Activated CD8-positive, alpha-beta T cell treated with anti-CD3 and anti-CD28 coated beads for 36 hours (primary cell): Measurements from ENCODE around the gene STK25. TPM values are rescaled to one million over a fixed set of nuclear protein-coding genes. Genes with fewer than 3 reads are reported as not detected.

Experiments used
- ATAC-seq: fragments of 200-7000 bp; cut with Tn5 transposase; one replicate; pipeline ENCODE4 v1.10.0; 2021; ENCODE audit warnings: mild to moderate bottlenecking, moderate library complexity
- CTCF ChIA-PET: fragments of 350-600 bp; sonication (Branson Sonifier 250); formaldehyde crosslinking; loops from one replicate; lab custom pipeline; 2021; ENCODE audit warnings: antibody characterized with exemption; lab: Charles Lee
- POLR2A ChIA-PET: fragments of 350-600 bp; sonication (Branson Sonifier 250); formaldehyde crosslinking; loops from one replicate; lab custom pipeline; 2021; ENCODE audit warnings: antibody characterized with exemption; lab: Charles Lee
- DNase-seq: peaks from one replicate; pipeline ENCODE4 v3.0.0-alpha.2; 2020
- H3K27ac Mint-ChIP-seq: one replicate; pipeline ENCODE4 v1.8.0; 2021; ENCODE audit warnings: mild to moderate bottlenecking, mixed read lengths
- H3K27me3 Mint-ChIP-seq: one replicate; pipeline ENCODE4 v1.8.0; 2021; ENCODE audit warnings: mixed read lengths
- H3K36me3 Mint-ChIP-seq: one replicate; pipeline ENCODE4 v1.8.0; 2021; ENCODE audit warnings: low read depth, mixed read lengths
- H3K4me1 Mint-ChIP-seq: one replicate; pipeline ENCODE4 v1.8.0; 2021; ENCODE audit warnings: low read depth, mixed read lengths
- H3K4me3 Mint-ChIP-seq: one replicate; pipeline ENCODE4 v1.8.0; 2021; ENCODE audit warnings: mild to moderate bottlenecking, moderate library complexity, mixed read lengths
- H3K9me3 Mint-ChIP-seq: one replicate; pipeline ENCODE4 v1.8.0; 2021; ENCODE audit warnings: mixed read lengths
- intact Hi-C: fragments of 100-400 bp; cut with micrococcal nuclease; formaldehyde crosslinking; loops from one replicate; pipeline ENCODE4 v1.10.0; 2022
- total RNA-seq, 2 experiments: library from RNA; stranded (reverse); gene quantifications; one replicate each; pipeline ENCODE4 v1.2.3, GENCODE V29; 2021
- TF ChIP-seq, protein P1 (sequence below): fragments of 200-600 bp; IDR thresholded peaks from one replicate; pipeline ENCODE4 v1.8.0; 2022; ENCODE audit warnings: antibody characterized with exemption, mild to moderate bottlenecking

Gene STK25
- total RNA-seq, 2 experiments from 2014 or later = 103 to 104 TPM

DNA sequence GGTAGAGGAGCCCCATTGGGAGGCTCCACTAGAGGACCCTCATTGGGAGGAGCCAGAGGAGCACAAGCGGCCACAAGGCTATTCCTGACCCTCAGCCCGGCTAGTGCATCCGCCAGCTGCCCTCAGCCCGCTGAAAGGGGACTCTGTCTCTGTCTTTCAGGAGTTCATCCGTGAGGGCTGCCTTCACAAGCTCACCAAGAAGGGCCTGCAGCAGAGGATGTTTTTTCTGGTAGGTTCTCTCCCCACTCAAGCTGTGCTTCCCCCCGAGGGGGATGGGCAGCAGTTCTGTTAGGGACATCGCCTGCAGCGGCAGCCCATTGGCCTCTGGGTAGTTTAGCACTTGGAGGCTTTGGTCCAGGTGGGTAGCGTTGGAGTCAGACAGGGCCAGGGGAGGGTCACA, 25.1 kb downstream of the STK25 start:
- DNase-seq (no peak), ATAC-seq (no peak)
- intact Hi-C loops = no loop called here
- no peaks in the 10 kb centered on the region for H3K4me1 Mint-ChIP-seq
- H3K4me3 Mint-ChIP-seq = no peak overlapping the region
- CTCF ChIA-PET = no interaction called here
- no peaks in the 10 kb centered on the region for H3K27me3 Mint-ChIP-seq
- POLR2A ChIA-PET = no interaction called here
- H3K27ac Mint-ChIP-seq = no peak overlapping the region
- no peaks in the 10 kb centered on the region for H3K36me3 Mint-ChIP-seq
- TF ChIP-seq, protein P1, sequence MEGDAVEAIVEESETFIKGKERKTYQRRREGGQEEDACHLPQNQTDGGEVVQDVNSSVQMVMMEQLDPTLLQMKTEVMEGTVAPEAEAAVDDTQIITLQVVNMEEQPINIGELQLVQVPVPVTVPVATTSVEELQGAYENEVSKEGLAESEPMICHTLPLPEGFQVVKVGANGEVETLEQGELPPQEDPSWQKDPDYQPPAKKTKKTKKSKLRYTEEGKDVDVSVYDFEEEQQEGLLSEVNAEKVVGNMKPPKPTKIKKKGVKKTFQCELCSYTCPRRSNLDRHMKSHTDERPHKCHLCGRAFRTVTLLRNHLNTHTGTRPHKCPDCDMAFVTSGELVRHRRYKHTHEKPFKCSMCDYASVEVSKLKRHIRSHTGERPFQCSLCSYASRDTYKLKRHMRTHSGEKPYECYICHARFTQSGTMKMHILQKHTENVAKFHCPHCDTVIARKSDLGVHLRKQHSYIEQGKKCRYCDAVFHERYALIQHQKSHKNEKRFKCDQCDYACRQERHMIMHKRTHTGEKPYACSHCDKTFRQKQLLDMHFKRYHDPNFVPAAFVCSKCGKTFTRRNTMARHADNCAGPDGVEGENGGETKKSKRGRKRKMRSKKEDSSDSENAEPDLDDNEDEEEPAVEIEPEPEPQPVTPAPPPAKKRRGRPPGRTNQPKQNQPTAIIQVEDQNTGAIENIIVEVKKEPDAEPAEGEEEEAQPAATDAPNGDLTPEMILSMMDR = no peak
- H3K9me3 Mint-ChIP-seq = no peaks in the 10 kb centered on the region

DNA sequence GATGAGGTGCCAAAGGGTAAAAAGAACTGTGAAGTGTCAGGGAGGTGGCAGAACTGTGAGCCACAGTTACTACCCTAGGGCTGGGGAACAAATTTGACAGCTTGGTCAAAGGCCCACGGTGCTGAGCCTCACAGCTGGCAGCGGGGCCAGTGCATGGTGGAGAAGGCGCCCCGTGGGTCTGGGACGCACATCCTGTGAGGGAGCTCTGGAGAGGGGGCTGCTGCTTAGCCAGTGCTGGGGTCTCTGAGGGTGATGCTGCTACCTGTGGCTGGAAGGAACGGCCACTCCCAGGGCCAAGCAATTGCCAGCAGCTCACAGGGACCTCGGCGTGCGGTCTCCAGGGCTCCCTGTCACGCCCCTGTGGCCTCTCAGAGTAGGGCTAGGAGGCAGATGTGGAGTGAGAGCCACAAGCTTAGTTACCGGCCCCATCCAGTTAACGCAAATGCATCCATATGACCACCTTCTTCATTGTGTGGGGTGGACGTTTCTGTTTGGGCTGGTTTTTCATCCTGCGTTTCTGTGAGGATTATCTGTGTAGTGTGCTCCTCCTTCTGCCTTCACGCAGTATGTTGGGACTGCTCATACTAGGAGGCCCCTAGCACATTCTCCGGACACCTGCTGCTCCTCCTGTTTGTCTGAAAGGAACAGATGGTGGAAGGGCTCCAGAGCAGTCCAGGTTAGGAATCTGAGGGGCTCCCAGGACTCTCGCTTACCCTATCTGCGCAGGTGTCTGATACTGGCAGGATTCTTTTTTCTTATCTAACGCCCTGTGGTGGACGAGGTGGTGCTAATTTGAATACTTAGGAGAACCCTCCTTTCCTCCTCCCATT, 26.0 kb downstream of the STK25 start:
- TF ChIP-seq, protein P1 = no peak
- no peaks in the 10 kb centered on the region for H3K36me3 Mint-ChIP-seq
- no peaks in the 10 kb centered on the region for H3K27me3 Mint-ChIP-seq
- ATAC-seq (no peak), DNase-seq (no peak)
- no peak overlapping the region for H3K27ac Mint-ChIP-seq
- ChIA-PET CTCF (no interaction called here), POLR2A (no interaction called here)
- H3K9me3 Mint-ChIP-seq = no peaks in the 10 kb centered on the region
- H3K4me1 Mint-ChIP-seq = no peaks in the 10 kb centered on the region
- intact Hi-C loops = no loop called here
- H3K4me3 Mint-ChIP-seq = no peak overlapping the region

DNA sequence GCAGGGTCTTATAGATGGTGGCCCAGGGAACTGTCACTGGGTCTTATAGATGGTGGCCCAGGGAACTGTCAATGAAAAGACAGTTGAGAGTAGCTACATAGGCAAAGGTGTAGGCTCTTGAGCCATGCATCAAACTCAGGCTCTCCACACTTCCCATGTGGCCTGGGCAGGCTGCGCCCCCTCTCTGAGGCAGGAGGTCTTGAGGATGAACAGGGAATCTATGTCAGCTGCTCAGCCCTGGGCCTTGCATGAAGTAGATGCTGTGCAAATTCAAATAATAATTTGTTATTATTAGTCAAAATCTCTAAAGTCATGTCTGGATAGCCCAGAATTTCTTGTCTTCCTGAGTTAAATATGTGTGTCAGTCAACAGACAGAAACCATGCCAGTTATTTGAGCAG, 26.7 kb downstream of the STK25 start:
- Mint-ChIP-seq H3K9me3 (no peaks in the 10 kb centered on the region), H3K36me3 (no peaks in the 10 kb centered on the region), H3K27ac (no peak overlapping the region), H3K4me3 (no peak overlapping the region), H3K4me1 (no peaks in the 10 kb centered on the region), H3K27me3 (no peaks in the 10 kb centered on the region)
- ChIA-PET CTCF (no interaction called here), POLR2A (no interaction called here)
- TF ChIP-seq, protein P1 = no peak
- intact Hi-C loops = no loop called here
- DNase-seq (no peak), ATAC-seq (no peak)

DNA sequence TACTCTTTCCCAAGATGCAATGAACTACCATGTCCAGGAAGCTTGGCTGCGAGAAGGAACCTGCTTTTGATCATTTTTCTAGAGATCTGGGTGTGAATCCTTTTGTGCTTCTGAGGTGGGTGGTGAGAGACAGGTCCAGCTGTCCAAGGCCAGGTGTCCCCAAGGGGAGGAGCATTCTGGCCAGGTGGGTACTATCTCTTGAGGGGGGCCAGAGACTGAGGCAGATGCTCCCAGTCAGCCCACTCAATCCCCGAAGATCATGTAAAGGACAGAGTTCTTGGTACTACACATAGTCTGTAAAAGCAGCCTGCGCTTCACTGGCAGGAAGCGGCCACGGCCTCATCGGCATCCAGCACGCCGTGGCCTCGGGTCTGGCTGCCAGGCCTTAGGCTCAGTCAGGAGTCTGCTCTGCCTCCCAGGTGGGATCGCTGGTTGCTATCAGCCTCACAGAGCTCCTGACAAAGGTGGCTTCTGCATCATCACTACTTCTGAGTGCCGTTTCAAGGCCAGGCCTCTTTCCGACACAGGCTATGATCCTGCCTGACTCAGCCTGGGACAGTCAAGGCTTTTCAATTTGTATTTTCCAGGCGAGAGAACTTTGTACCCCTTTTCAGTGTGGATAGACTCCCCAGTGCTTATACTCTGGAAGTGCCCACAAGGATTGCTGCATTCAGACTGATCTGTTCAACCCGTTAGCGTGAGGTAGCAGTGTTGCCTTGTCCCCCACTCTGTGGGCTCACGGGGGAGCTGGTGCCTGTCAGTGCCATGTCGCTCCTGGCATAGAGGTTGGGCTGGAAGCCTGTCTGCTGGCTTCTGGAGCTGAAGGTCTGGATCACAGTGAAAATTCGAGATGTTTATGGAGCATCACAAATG, 29.1 kb downstream of the STK25 start:
- ATAC-seq (no peak), DNase-seq (no peak)
- intact Hi-C loops = no loop called here
- Mint-ChIP-seq H3K4me3 (no peak overlapping the region), H3K27ac (no peak overlapping the region), H3K36me3 (no peaks in the 10 kb centered on the region), H3K4me1 (no peaks in the 10 kb centered on the region), H3K27me3 (peaks cover under 1% of the 10 kb centered on the region), H3K9me3 (no peaks in the 10 kb centered on the region)
- TF ChIP-seq, protein P1 = no peak
- CTCF ChIA-PET = no interaction called here
- POLR2A ChIA-PET = no interaction called here

DNA sequence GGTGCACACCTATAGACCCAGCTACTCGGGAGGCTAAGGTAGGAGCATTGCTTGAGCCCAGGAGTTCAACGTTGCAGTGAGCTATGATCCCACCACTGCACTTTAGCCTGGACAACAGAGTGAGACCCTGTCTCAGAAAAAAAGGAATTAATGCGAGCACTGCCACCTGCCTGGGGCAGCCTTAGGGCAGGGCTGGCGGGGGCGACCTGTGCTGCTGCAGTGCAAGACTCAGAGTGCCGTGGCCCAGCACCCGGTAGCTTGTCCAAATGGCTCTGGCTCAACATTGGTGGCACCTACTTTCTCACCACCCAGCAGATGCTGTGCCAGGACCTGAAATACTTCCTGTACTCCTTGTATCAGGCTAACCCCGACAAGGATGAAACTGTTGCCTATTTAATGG, 30.2 kb downstream of the STK25 start:
- DNase-seq = no peak

More for the DNA sequence above, 30.2 kb downstream of the STK25 start:
- no peak overlapping the region for H3K27ac Mint-ChIP-seq
- no peaks in the 10 kb centered on the region for H3K4me1 Mint-ChIP-seq
- peaks cover 1% of the 10 kb centered on the region for H3K27me3 Mint-ChIP-seq
- no peak overlapping the region for H3K4me3 Mint-ChIP-seq
- no peaks in the 10 kb centered on the region for H3K9me3 Mint-ChIP-seq
- intact Hi-C loops = no loop called here
- no peaks in the 10 kb centered on the region for H3K36me3 Mint-ChIP-seq
- no peak for ATAC-seq
- CTCF ChIA-PET = no interaction called here
- TF ChIP-seq, protein P1 = no peak
- POLR2A ChIA-PET = no interaction called here
